Keratinocyte (primary cell): Measurements from ENCODE around the gene SH3PXD2A. TPM values are rescaled to one million over a fixed set of nuclear protein-coding genes. Genes with fewer than 3 reads are reported as not detected.

Experiments
- DNase-seq: peaks from one replicate; pipeline ENCODE4 v3.0.0-alpha.2; 2011; ENCODE audit warnings: low read depth, missing footprints, low spot score
- FAIRE-seq: peaks from 2 replicates; lab custom pipeline; 2011; peaks lifted over from hg19 to GRCh38; lab: Jason Lieb, UNC
- H2AFZ ChIP-seq: 2 replicates; pipeline ENCODE4 v1.6.0; 2012; ENCODE audit warnings: low read length, control low read depth, inconsistent platforms; ENCODE audit not compliant: control insufficient read depth
- H3K27ac ChIP-seq: 2 replicates; pipeline ENCODE4 v1.5.1; 2011; ENCODE audit warnings: low read length; ENCODE audit not compliant: control insufficient read depth, insufficient read depth
- H3K27me3 ChIP-seq: 3 replicates; pipeline ENCODE4 v1.6.0; 2011; ENCODE audit warnings: low read length; ENCODE audit not compliant: control insufficient read depth, insufficient read depth; ENCODE audit errors: extremely low read depth
- H3K36me3 ChIP-seq, 2 experiments: 2 replicates in 1 of 2; 3 replicates in 1 of 2; pipeline ENCODE4 v1.5.1; 2011; ENCODE audit warnings: low read length in 2 of 2, mild to moderate bottlenecking in 1 of 2; ENCODE audit not compliant: control insufficient read depth in 2 of 2, insufficient read depth in 2 of 2; ENCODE audit errors: extremely low read depth in 1 of 2
- H3K4me1 ChIP-seq: 3 replicates; pipeline ENCODE4 v1.5.1; 2011; ENCODE audit warnings: low read length; ENCODE audit not compliant: control insufficient read depth, insufficient read depth; ENCODE audit errors: extremely low read depth
- H3K4me2 ChIP-seq: 3 replicates; pipeline ENCODE4 v1.6.0; 2011; ENCODE audit warnings: low read depth, low read length; ENCODE audit not compliant: control insufficient read depth, insufficient read depth; ENCODE audit errors: extremely low read depth
- H3K4me3 ChIP-seq, 3 experiments: fragments of 200-600 bp in 1 of 3; sonication (generic) in 1 of 3; 2 replicates in 2 of 3; 3 replicates in 1 of 3; pipeline ENCODE4 v1.5.1; 2011 to 2016; ENCODE audit warnings: low read length in 3 of 3, mild to moderate bottlenecking in 3 of 3, control low read depth in 2 of 3, inconsistent platforms in 1 of 3, low read depth in 1 of 3, mixed read lengths in 1 of 3, mixed run types in 1 of 3, moderate library complexity in 1 of 3; ENCODE audit not compliant: control insufficient read depth in 2 of 3, insufficient read depth in 2 of 3; ENCODE audit errors: extremely low read depth in 1 of 3
- H3K79me2 ChIP-seq: 2 replicates; pipeline ENCODE4 v1.6.0; 2012; ENCODE audit warnings: low read length; ENCODE audit not compliant: control insufficient read depth, insufficient read depth
- H3K9ac ChIP-seq: 3 replicates; pipeline ENCODE4 v1.6.0; 2011; ENCODE audit warnings: low read length; ENCODE audit not compliant: control insufficient read depth, insufficient read depth; ENCODE audit errors: extremely low read depth
- H3K9me1 ChIP-seq: 3 replicates; pipeline ENCODE4 v1.6.0; 2011; ENCODE audit warnings: low read length; ENCODE audit not compliant: control insufficient read depth, insufficient read depth; ENCODE audit errors: extremely low read depth
- H3K9me3 ChIP-seq: 2 replicates; pipeline ENCODE4 v1.5.1; 2012; ENCODE audit warnings: low read depth, low read length; ENCODE audit not compliant: control insufficient read depth
- H4K20me1 ChIP-seq: 3 replicates; pipeline ENCODE4 v1.6.0; 2011; ENCODE audit warnings: low read length; ENCODE audit not compliant: control insufficient read depth, insufficient read depth; ENCODE audit errors: extremely low read depth
- CTCF ChIP-seq, 3 experiments: IDR thresholded peaks in 1 of 3; conservative IDR thresholded peaks in 1 of 3; optimal IDR thresholded peaks in 1 of 3; 2 replicates in 2 of 3; 3 replicates in 1 of 3; pipeline versions ENCODE3 to v1.5.1; 2011; ENCODE audit warnings: low read length in 3 of 3, mild to moderate bottlenecking in 3 of 3, moderate library complexity in 2 of 3, control low read depth in 1 of 3, inconsistent platforms in 1 of 3; ENCODE audit not compliant: insufficient read depth in 2 of 3; ENCODE audit errors: extremely low read depth in 1 of 3
- EZH2 ChIP-seq: IDR thresholded peaks from one replicate; pipeline ENCODE4 v1.6.1; 2012; ENCODE audit warnings: inconsistent platforms, mild to moderate bottlenecking, low read length, moderate library complexity
- dilution Hi-C: fragments of 300-500 bp; cut with MboI; formaldehyde crosslinking; loops from one replicate; pipeline ENCODE4 v1.7.0; 2020; ENCODE audit warnings: low sequenced_read_pairs; ENCODE audit not compliant: extremely low pct_ligation_motif_present
- polyA plus RNA-seq, 5 experiments: library from polyadenylated mRNA; depleted of rRNA in 3 of 5; stranded (reverse) in 3 of 5; stranded (forward) in 1 of 5; unstranded in 1 of 5; fragments of >200 nt; gene quantifications; 1 replicate in 1 of 5; 2 replicates in 3 of 5; 3 replicates in 1 of 5; pipeline versions ENCODE4 v1.2.1 to v1.2.3, GENCODE V29; 2011 to 2012; ENCODE audit warnings: missing spikeins in 2 of 5, low read depth in 1 of 5, low replicate concordance in 1 of 5

SH3PXD2A gene
- polyA plus RNA-seq, 1 donor (not counting 4 experiments of a cell fraction or from before 2014, with no cell fraction given): 33.9 TPM

- Histone ChIP-seq H3K79me2 (peaks cover 34% of the 10 kb centered on the region), H2AFZ (no peak overlapping the region), H3K4me3 (no peak overlapping the region), H3K4me2 (no peak overlapping the region), H3K9ac (no peak overlapping the region), H3K9me1 (no peaks in the 10 kb centered on the region), H3K27me3 (no peaks in the 10 kb centered on the region), H3K36me3 (peaks cover 9 to 11% of the 10 kb centered on the region in 2 experiments), H3K9me3 (no peaks in the 10 kb centered on the region), H3K4me1 (peaks cover 47% of the 10 kb centered on the region), H3K27ac (no peak overlapping the region), H4K20me1 (no peaks in the 10 kb centered on the region)
- FAIRE-seq (no peak), DNase-seq (no peak)
- TF ChIP-seq EZH2 (no peak), CTCF (optimal IDR thresholded peaks at IDR 0.05 in 1 of 3, IDR thresholded peaks at IDR 0.05 in 1 of 3, conservative IDR thresholded peaks at IDR 0.05 in 1 of 3; ENCODE audit: extremely low read depth in 1 of 3, insufficient read depth in 2 of 3, low read length in 3 of 3) (no peak)
- dilution Hi-C loops: no loop called here
Measured at GRCh38 chr10:103856797-103857170, 1.4 kb upstream of the SH3PXD2A start.

- dilution Hi-C loops: no loop called here
Measured at GRCh38 chr10:103855852-103856796, 748 bp upstream of the SH3PXD2A start.

More at GRCh38 chr10:103855852-103856796, 748 bp upstream of the SH3PXD2A start:
- Histone ChIP-seq H3K27me3 (no peaks in the 10 kb centered on the region), H3K27ac (no peak overlapping the region), H3K9me1 (no peaks in the 10 kb centered on the region), H3K9ac (peak overlapping the region; percentile 59), H3K36me3 (peaks cover 11 to 18% of the 10 kb centered on the region in 2 experiments), H2AFZ (no peak overlapping the region), H3K79me2 (peaks cover 40% of the 10 kb centered on the region), H3K4me1 (peaks cover 47% of the 10 kb centered on the region), H3K4me3 (peak overlapping the region; percentile 55 to 82 (median 56)), H3K9me3 (no peaks in the 10 kb centered on the region), H4K20me1 (no peaks in the 10 kb centered on the region), H3K4me2 (peak overlapping the region; percentile 77)
- FAIRE-seq (peak; percentile 20), DNase-seq (no peak)
- TF ChIP-seq EZH2 (no peak), CTCF (optimal IDR thresholded peaks at IDR 0.05 in 1 of 3, IDR thresholded peaks at IDR 0.05 in 1 of 3, conservative IDR thresholded peaks at IDR 0.05 in 1 of 3; ENCODE audit: extremely low read depth in 1 of 3, insufficient read depth in 2 of 3, low read length in 3 of 3) (no peak)
